HG02885 (cell line): ENCODE measurements around the gene NAV2.
"Not testable (repeated sequence)": the region's sequence is repeated elsewhere in the genome, so short reads cannot be mapped to it uniquely, and the experiment has no call there.

Experiments
- ATAC-seq: cut with Tn5 transposase; IDR thresholded peaks from one replicate; pipeline ENCODE4 v1.9.1; 2021; ENCODE audit warnings: mild to moderate bottlenecking; ENCODE audit not compliant: unreplicated experiment, poor library complexity

NAV2 gene

DNA sequence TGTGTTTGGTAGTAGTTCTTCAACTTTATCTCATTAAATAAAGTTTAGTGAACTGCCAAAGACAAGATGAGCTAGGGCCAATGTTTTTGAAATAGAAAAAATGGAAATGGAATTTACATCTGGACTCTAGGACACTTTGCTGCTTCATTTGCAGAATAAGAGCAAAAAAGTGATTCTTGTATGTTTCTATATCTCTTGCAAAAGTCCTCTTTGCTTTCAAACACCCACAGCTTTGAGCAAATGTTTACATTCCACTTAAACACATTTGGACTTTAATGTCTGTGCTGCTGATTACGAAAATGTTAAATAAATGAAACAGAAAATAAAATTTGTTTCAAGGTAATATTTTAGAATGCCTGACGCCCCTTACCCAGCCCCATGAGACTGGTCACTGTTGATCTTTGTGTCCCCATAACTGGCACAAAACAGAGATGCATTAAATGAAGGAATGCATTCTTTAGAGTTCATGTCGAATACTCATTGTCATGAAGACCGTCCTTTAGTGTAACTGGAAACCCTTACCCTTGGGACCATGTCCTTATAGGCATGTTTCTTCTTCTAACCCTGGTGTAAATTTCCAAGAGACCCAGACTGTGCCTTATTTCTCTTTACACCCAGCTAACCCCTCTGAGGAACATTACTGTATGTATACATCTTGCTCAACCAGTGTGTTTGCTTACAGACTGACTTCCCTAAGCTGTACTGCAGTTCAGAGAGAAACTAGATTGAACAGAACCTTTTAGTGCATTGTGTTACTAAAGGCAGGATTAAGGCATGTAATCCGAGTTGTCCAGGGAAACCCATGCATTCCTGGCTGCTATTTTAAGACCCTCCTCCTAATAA is 199.7 kb downstream of the NAV2 start:
- ATAC-seq = no peak

DNA sequence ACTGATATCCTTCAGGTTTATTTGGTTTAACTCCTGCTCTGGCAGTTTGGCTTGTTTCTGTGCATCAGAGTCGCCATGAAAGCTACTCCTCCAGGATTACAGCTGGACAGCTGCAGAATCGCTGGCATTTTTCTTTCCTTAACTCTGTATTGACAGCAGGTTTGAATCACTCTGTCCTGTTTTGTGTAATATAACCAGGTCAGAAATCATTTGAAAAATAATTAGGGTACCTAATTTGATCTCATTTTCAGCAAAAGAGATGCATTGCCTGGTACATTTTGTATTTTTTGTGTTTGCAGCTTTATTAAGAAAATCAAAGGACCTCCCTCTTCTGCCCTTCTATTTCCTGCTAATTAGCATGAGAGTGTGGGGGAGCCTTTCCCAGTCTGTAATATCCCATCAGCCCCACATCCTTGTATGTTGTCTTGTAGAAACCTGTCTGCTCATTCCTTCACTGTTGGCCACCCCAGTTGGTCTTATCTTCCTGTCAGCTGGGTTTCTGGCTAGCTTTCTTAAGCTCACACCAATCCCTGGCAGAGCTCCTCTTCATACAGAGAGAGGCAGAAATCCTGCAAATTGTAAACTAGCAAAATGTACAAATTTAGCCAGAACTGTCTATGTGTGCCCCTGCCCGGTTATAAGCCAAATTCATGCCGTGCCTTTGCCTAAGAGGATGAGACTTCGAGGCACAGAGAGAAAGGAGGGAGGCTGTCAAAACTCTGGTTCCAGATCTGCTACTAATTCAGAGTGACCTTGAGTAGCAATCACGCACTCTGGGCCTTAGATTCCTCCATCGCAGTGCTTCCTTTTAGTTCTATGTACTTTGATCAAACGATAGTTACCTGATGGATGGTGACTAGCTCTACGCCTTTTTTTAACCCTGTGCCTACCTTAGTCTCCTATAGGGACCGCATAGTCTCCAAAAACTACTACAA is 200.6 kb downstream of the NAV2 start:
- ATAC-seq = no peak

DNA sequence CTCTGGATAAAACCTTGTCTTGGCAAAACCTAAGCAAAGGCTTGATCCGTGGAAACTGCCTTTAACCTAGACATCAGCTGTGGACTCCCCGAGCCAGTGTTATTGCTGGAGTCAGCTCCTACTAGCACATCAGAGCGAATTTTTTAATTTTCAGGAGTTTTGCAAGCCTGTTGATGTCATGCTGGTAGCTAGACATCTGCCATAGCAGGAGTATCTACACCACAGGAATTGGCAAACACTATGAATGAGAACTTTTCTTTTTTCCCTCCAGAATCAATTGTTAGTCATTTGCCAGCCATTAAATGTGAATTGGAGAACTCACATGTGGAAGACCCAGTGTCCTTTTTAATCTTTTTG is 201.2 kb downstream of the NAV2 start:
- ATAC-seq = no peak

DNA sequence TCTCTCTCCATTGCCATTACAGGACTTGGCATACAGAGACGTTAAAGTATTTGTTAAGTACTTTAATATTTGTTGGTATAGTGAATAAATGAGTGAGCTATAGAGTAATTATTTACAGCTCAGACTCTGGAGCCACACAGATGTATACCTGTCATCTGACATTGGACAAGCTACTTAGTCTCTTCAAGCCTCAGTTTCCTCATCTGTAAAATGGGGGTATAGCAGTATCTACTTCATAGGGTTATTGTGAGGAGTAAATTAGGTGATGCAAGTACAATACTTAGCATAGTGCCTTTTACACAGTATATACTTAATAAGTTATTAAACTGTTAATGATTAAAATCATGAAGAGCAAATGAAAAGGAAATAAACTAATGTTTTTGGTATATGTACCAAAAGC is 203.2 kb downstream of the NAV2 start:
- ATAC-seq = no peak

DNA sequence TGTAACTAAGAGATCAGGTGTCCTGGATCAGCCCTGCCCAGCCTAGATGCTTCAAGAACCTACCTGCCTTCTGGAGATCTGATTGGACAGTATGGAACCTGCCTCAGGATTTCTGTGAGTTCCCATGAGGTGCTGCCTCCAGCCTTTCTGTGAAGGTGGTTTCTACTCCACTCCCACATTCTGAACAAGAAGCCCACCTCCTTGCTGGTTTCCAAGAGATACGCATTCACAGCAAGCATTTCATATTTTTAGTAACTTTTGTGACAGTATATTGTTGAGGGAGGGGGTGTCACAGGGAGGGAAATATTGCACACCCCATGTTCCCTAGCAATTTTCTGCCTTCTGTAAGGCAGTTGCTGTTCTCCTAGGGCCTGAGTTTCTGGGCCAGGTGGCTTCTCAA is 204.4 kb downstream of the NAV2 start:
- no peak for ATAC-seq

DNA sequence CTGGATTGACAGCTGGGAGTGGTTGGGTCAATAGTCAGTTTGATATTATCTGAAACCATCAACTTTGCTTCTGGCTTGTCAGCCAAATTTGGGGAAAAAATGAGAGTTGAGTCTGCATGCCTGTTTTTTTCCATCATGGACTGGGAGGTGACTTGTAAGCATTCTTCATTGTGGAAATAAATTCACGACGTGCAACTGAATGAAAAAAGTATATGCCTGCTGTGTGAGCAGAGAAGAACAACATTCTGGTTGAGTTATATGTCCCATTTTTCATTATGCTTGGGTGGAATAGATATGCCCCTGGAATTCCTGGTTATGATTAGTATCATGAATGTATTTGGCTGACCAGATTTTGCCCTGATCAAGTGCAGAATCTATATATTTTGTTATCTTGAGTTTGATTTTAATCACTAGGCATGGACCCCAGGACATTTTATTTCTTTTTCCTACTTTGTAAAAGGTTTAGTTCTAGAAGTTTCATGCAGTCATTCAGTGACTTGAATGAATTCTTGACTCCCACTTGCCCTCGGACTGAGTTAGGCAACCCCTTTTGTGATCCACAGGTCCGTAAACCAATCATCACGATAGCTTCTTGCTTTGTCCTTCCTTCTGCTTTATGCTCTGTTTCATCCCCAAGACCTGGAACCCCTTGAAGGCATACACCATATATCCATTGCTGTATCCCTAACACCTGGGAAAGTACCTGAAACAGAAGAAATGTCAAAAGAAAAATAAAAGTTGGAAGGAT is 205.8 kb downstream of the NAV2 start:
- no peak for ATAC-seq

DNA sequence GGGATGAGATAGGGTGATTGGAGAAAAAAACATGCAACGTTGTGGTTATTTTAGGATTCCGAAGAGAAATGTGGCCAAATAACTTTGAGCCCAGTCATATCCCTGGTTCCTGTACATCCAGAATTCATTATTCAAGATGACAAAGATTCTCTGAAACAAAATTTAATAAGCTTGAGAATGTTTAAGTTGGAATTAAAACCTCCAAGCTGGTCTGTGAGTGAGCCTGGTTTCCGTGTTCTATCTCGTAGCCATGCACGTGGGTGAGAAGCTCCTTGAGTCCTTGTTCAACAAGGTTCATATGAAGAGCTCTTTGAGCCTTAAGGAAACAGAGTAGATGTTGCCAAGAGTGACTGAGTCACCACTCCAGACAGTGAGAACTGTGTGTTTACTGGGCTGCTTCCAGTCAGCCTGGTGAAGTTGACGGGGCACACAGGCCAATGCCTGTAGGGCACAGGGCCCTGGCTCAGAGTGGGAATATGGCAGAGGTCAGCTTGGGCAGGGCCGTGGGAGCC is 206.5 kb downstream of the NAV2 start:
- no peak for ATAC-seq

DNA sequence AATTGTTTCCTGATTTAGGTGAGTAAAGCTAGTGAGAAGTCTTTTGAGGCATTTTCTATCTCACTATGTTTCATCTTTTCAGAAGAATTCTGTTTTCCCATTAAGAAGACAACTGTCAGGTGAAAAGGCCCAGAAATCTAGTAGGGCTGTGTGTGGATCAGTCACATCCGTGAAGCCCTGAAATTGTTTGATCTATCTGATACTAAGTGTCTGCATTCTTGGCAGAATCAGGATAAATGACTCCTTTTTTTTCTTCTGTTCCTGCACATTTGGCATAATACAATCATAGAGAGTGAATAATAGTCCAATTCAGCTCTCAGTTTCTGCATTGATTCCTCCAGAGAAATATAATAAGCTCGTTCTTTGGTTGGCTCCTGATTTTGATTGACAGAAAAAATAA is 208.3 kb downstream of the NAV2 start:
- ATAC-seq = no peak

DNA sequence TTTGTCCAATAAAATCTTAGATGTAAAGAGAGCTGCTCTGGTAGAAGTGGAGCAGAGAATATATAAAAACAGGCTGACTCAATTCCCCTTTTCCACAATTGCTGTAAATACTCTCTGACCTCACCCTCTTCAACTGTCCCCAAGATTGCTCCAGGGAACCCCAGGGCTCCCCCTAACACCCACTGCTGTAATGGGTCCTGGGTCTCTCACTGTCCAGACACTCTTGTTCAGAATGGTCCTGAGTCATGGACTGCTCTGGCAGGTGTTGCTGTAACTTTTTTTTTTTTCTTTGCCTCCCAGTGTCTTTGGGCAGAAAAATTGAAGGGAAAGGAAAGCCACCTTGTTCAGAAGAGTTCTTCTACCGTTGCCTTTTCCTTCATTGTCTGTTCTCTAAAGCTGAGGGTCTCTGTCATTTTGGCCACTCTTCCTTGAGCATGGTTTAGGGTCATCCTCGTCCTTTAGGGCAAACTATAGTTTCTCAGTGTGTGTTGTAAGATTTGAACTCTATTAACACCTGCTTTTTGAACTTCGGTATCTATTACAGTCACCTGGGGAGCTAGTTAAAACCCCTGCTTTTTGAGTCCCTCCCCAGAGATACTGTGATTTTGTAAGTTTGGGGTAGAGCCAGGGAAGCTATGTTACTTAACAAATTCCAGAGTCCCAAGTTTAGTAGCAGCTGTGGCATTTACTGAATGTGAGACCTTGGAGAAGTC is 209.5 kb downstream of the NAV2 start:
- no peak for ATAC-seq

DNA sequence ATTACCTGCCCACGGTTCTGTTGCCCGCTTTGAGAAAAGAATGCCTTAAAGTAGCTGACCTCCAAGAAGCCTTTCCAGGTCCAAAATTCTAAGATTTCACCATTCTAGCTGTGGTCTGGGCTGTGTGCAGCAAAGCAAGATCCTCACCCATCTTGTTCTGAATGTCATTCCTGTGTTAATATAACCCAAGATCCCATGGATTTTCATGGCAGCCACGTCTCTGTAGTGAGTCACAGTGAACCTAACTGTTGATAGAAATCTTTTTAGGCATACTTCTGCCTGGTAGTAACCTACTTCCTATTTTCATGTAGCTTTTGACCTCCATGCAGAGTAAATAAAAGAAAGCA is 210.0 kb downstream of the NAV2 start:
- no peak for ATAC-seq

DNA sequence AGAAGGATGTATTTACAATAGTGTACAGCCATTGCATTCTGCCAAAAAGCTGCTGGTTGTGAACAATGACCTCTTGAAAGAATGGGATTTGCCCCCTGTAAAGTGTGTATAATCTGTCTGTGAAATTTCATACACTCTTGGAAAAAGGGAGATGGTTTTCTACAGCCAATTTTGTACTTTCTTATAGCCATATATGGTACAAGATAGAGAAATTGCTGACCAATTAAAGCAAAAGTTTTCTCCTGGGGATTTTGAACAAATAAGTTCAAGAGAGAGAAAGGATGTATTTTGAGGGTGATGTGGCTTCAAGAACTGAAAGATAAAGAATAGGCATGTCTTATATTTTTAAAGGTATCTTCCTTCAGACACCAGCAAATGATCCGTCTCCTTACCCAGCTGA is 211.0 kb downstream of the NAV2 start:
- ATAC-seq = no peak

DNA sequence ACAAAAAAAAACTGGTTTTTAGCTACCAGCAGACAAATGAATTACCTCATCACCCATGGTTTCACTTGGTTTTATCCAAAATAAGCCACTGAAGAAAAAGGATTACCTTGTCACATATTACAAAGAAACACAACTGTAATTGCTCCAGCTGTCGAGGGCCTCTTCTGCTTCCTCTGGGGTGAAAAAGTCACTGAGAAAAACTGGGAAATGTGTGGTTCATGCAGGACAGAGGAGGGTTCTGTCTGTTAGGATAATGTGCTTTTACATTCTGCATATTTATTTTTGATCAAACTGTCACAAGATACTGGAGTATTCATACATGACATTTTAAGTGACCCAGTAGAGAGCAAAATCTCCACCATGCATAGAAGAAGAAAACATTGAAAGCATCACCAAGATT is 211.7 kb downstream of the NAV2 start:
- no peak for ATAC-seq

DNA sequence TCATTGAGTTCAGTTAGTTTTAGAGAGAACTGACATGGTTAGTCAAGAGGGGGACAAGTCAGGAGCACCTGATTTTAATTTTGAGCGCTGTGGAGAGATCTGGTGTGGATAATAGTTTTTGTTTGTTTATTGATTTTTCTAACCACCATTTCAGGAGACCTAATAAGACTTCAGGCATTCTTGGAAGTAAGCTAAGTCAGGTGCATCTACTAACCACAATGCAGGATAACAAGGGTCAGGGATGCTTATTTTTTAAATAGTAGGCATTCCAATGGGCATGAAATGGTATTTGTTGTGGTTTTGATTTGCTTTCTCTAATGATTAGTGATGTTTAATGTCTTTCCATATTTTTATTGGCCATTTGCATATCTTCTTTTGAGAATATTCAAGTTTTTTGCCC is 212.1 kb downstream of the NAV2 start:
- ATAC-seq = no peak

DNA sequence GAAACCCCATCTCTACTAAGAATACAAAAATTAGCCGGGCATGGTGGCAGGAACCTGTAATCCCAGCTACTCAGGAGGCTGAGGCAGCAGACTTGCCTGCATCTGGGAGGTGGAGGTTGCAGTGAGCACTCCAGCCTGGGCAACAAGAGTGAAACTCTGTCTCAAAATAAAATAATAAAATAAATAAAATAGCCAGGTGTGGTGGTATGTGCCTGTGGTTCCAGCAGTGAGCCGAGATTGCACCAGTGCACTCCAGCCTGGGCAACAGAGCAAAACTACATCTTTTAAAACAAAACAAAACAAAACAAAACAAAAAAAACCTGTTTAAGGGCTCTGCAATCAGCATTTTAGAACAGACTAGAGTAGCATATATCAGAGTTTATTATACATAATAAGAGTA is 214.8 kb downstream of the NAV2 start:
- ATAC-seq = not testable (repeated sequence)

DNA sequence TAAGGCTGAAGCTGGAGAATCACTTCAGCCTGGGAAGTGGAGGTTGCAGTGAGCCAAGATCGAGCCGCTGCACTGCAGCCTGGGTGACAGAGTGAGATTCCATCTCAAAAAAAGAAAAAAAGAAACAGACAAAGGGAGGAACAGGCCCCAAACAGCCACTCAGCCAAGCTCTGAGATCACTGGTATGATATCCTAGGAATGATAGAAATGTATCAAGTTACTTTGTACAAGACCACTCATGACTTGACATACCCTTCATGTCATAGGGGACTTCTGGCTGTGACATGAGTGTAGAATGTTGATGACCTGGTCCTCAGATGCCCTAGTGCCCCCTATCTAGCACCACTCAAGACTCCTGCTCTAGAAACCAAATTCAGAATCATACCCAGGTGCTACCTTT is 216.5 kb downstream of the NAV2 start:
- ATAC-seq = no peak

DNA sequence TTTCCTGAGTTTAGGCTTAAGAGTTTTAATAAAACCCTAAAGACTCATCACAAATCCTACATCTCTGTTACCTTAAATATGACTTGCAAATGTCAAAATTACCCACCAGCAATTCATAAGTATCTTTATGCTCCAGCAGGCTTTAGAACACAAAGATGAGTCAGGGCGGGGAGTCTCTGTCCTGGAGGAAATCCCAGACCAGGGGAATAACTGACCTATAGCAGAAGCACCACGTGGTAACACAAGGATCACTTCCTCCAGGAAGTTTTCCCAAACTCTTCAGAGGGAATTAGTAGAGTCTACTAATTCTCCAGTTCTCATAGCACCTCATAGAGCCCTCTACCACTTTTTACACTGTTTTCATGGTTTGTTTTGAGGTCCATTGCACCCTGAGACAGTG is 217.0 kb downstream of the NAV2 start:
- no peak for ATAC-seq

DNA sequence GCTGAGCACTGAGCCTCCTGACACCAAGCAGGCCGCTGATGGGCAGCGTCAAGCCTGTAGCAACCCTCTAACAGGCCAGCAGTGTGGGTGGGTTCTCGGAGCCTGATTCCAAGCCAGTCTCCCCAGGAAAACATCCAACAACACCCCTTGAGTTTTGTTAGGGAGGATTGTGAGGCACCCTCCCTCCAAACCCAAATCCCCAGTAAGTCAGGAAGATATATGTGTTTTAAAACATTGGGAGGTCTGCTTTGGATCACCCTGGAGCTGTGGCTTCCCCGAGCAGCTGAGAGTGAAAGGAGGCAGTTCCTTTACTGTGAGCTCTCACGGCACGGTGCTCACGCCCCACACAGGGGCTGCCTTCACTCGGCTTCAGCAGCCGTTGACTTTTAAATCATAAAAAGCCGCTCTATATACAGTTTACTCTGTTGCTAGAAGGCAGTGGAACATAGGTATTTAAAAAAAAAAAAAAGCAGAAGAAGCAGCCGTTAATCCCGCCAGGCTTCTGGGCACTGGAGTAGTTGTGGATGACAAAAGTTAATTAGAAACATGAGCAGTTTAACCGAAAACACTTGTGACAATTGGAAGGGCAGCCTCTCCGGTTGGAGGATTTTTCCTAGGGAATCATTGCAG is 218.6 kb downstream of the NAV2 start:
- ATAC-seq = no peak

DNA sequence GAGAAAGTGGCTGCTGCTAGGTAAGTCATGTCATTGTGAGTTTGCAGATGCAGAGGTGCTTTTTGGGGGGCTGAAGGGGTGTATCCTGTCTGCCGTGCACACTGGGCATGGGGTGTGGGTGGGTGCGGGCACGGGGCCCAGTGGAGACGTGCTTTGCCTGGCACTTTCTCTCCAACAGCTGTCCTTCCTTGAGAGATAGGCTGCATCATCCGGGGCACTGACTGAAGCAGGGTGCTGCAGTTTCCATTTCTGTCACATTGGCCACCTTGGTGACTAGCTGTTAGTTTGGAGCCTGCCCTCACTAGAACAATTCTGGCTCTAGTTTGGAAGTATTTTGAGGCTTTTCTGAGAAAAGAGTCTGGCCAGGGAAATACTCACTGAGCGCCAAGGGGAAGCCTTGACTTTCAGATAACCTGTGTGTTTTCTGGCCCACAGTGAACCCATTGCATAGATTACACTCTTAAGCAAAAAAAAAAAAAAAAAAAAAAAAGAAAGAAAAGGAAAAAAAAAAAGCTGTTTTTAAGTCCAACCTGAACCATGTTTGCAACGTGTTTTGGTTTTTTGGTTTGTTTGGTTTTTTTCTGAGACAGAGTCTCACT is 219.2 kb downstream of the NAV2 start:
- ATAC-seq = no peak

DNA sequence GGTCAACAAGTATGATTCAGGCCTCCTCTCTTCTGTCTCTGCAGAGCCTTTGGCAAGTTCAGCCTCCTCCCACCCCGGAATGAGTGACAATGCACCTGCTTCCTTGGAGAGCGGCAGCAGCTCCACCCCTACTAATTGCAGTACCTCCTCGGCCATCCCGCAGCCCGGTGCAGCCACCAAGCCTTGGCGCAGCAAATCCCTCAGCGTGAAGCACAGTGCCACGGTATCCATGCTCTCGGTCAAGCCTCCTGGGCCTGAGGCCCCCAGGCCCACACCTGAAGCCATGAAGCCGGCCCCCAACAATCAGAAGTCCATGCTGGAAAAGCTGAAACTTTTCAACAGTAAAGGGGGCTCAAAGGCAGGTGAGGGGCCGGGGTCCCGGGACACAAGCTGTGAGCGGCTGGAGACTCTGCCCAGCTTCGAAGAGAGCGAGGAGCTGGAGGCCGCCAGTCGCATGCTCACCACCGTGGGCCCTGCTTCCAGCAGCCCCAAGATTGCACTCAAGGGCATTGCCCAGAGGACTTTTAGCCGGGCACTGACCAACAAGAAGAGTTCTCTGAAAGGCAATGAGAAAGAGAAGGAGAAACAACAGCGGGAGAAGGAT is 220.6 kb downstream of the NAV2 start:
- ATAC-seq = no peak
